Mammary epithelial cell (primary cell): Measurements from ENCODE around the gene CREBBP.

Experiments
- EZH2 ChIP-seq: IDR thresholded peaks from 2 replicates; pipeline ENCODE4 v1.6.1; 2012; ENCODE audit warnings: low read length, inconsistent platforms, borderline replicate concordance
- TF ChIP-seq, protein P1 (sequence below), 2 donors: IDR thresholded peaks in 1 of 2; conservative IDR thresholded peaks in 1 of 2; 2 replicates each; pipeline ENCODE4 v1.5.1; 2011 to 2012; ENCODE audit warnings: inconsistent platforms in 2 of 2, low read length in 2 of 2, mild to moderate bottlenecking in 2 of 2, control low read depth in 1 of 2, low read depth in 1 of 2; ENCODE audit not compliant: insufficient read depth in 1 of 2; ENCODE audit errors: extremely low read depth in 1 of 2

DNA sequence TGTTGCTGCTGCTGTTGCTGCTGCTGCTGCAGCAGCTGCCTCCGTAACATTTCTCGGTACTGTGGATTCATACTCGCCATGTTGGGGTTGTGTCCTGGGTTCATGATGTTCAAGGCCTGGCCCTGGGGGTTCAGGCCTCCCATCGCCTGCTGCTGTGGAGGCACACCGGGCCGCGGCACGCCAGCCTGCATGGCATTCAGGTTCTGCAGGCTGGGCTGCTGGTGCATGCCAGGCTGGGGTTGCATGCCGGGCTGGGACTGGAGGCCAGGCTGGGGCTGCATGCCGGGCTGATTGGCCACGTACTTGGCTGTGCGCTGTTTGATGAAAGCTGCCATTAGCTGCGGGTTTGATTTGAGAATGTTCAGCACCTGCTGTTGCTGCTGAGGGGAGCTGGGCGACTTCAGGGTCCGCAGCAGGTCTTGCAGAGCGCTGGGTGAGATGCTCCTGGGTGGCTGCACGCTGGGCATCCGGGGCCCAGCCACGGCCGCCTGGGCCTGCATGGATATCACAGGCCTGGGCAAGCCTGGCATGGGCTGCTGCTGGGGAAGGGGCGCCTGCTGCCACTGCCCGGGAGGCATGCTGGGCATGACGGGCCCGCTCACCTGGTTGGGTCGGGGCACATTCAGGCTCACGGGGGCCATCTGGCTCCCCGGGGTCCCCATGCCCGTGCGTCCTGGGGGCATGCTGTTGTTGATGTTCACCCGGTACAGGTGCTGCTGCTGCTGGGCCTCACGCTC lies 151.9 kb downstream of the CREBBP start:
- TF ChIP-seq, protein P1, sequence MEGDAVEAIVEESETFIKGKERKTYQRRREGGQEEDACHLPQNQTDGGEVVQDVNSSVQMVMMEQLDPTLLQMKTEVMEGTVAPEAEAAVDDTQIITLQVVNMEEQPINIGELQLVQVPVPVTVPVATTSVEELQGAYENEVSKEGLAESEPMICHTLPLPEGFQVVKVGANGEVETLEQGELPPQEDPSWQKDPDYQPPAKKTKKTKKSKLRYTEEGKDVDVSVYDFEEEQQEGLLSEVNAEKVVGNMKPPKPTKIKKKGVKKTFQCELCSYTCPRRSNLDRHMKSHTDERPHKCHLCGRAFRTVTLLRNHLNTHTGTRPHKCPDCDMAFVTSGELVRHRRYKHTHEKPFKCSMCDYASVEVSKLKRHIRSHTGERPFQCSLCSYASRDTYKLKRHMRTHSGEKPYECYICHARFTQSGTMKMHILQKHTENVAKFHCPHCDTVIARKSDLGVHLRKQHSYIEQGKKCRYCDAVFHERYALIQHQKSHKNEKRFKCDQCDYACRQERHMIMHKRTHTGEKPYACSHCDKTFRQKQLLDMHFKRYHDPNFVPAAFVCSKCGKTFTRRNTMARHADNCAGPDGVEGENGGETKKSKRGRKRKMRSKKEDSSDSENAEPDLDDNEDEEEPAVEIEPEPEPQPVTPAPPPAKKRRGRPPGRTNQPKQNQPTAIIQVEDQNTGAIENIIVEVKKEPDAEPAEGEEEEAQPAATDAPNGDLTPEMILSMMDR (conservative IDR thresholded peaks at IDR 0.05 in 1 of 2, IDR thresholded peaks at IDR 0.05 in 1 of 2; ENCODE audit: extremely low read depth in 1 of 2, insufficient read depth in 1 of 2, low read depth in 1 of 2, low read length in 2 of 2): no peak
- TF ChIP-seq EZH2: no peak
